ENCODE measurements around the gene GSTCD.
"Not testable (repeated sequence)": the region's sequence is repeated elsewhere in the genome, so short reads cannot be mapped to it uniquely, and the experiment has no call there.

GSTCD gene

GRCh38 chr4:105719204-105719603 is 10.6 kb downstream of the GSTCD start:
- 0 out of 2 replicates have a peak, but pooled peaks cover 4% of the 10 kb centered on the region for H4K20me1 ChIP-seq (ENCODE audit: control insufficient read depth, insufficient read depth, low read depth, low read length)
- no peaks in the 10 kb centered on the region for H3K27me3 ChIP-seq (ENCODE audit: control insufficient read depth, low read length)
- TF ChIP-seq CTCF (IDR thresholded peaks at IDR 0.05; ENCODE audit: low read depth, low read length, poor library complexity, severe bottlenecking) = no peak
- H3K9me2 ChIP-seq (replicated peaks; ENCODE audit: control insufficient read depth, low read length) = no peaks in the 10 kb centered on the region
- no peaks in the 10 kb centered on the region; the same call in 1 of the 2 replicates for H3F3A ChIP-seq (ENCODE audit: control insufficient read depth, insufficient read depth)
- no peak overlapping the region for H3K27ac ChIP-seq (ENCODE audit: low read depth, low read length)
- peaks cover 25% of the 10 kb centered on the region for H3K4me1 ChIP-seq (ENCODE audit: control insufficient read depth, low read length)
- no peak overlapping the region for H3K4me3 ChIP-seq (ENCODE audit: low read length)
- peaks cover 29% of the 10 kb centered on the region for H3K36me3 ChIP-seq (ENCODE audit: control insufficient read depth, low read length)
- H3K4me2 ChIP-seq (ENCODE audit: low read length) = no peak overlapping the region
- peaks cover 20% of the 10 kb centered on the region for H3K79me2 ChIP-seq (ENCODE audit: control insufficient read depth, low read length)
- H3K9me3 ChIP-seq (ENCODE audit: control insufficient read depth, insufficient read depth, low read length) = no peaks in the 10 kb centered on the region

- Histone ChIP-seq H3K79me2 (ENCODE audit: control insufficient read depth, low read length) (peaks cover 2% of the 10 kb centered on the region; the same call in 1 of the 2 replicates), H3K36me3 (ENCODE audit: control insufficient read depth, low read length) (peaks cover 50% of the 10 kb centered on the region)
These were observed 17.0 kb downstream of the GSTCD start for GRCh38 chr4:105725623-105726022.

GRCh38 chr4:105729895-105730294 is 21.3 kb downstream of the GSTCD start:
- not testable (repeated sequence) for H4K20me1 ChIP-seq (ENCODE audit: control insufficient read depth, insufficient read depth, low read depth, low read length); H3K4me2 ChIP-seq (ENCODE audit: low read length); H3K79me2 ChIP-seq (ENCODE audit: control insufficient read depth, low read length); H3K4me3 ChIP-seq (ENCODE audit: low read length); H3K4me1 ChIP-seq (ENCODE audit: control insufficient read depth, low read length); H3K27ac ChIP-seq (ENCODE audit: low read depth, low read length); H3K9me3 ChIP-seq (ENCODE audit: control insufficient read depth, insufficient read depth, low read length); H3K27me3 ChIP-seq (ENCODE audit: control insufficient read depth, low read length); H3K9me2 ChIP-seq (replicated peaks; ENCODE audit: control insufficient read depth, low read length); H3F3A ChIP-seq (ENCODE audit: control insufficient read depth, insufficient read depth)
- H3K36me3 ChIP-seq (ENCODE audit: control insufficient read depth, low read length) = peaks cover 29% of the 10 kb centered on the region

More at GRCh38 chr4:105725623-105726022, 17.0 kb downstream of the GSTCD start:
- H3K4me2 ChIP-seq (ENCODE audit: low read length) = no peak overlapping the region
- TF ChIP-seq CTCF (IDR thresholded peaks at IDR 0.05; ENCODE audit: low read depth, low read length, poor library complexity, severe bottlenecking) (no peak), EZH2phosphoT487 (IDR thresholded peaks at IDR 0.05; ENCODE audit: borderline replicate concordance, low read length) (no peak)
- no peaks in the 10 kb centered on the region for H3K9me2 ChIP-seq (replicated peaks; ENCODE audit: control insufficient read depth, low read length)
- peaks cover 16% of the 10 kb centered on the region for H3K4me1 ChIP-seq (ENCODE audit: control insufficient read depth, low read length)
- no peaks in the 10 kb centered on the region for H4K20me1 ChIP-seq (ENCODE audit: control insufficient read depth, insufficient read depth, low read depth, low read length)
- no peaks in the 10 kb centered on the region for H3F3A ChIP-seq (ENCODE audit: control insufficient read depth, insufficient read depth)
- H3K27me3 ChIP-seq (ENCODE audit: control insufficient read depth, low read length) = no peaks in the 10 kb centered on the region
- H3K4me3 ChIP-seq (ENCODE audit: low read length) = no peak overlapping the region
- H3K27ac ChIP-seq (ENCODE audit: low read depth, low read length) = no peak overlapping the region
- H3K9me3 ChIP-seq (ENCODE audit: control insufficient read depth, insufficient read depth, low read length) = no peaks in the 10 kb centered on the region

GRCh38 chr4:105735217-105735616 is 26.6 kb downstream of the GSTCD start:
- H3K79me2 ChIP-seq (ENCODE audit: control insufficient read depth, low read length); H3K9me2 ChIP-seq (replicated peaks; ENCODE audit: control insufficient read depth, low read length); H3K27ac ChIP-seq (ENCODE audit: low read depth, low read length); H4K20me1 ChIP-seq (ENCODE audit: control insufficient read depth, insufficient read depth, low read depth, low read length); H3K27me3 ChIP-seq (ENCODE audit: control insufficient read depth, low read length); H3K4me1 ChIP-seq (ENCODE audit: control insufficient read depth, low read length); H3K4me2 ChIP-seq (ENCODE audit: low read length); H3K4me3 ChIP-seq (ENCODE audit: low read length); H3F3A ChIP-seq (ENCODE audit: control insufficient read depth, insufficient read depth): not testable (repeated sequence)
- Histone ChIP-seq H3K9me3 (ENCODE audit: control insufficient read depth, insufficient read depth, low read length) (peaks cover 15% of the 10 kb centered on the region), H3K36me3 (ENCODE audit: control insufficient read depth, low read length) (peaks cover 11% of the 10 kb centered on the region; the same call in 1 of the 2 replicates)
